Measurements from ENCODE around the gene EML6.

DNA sequence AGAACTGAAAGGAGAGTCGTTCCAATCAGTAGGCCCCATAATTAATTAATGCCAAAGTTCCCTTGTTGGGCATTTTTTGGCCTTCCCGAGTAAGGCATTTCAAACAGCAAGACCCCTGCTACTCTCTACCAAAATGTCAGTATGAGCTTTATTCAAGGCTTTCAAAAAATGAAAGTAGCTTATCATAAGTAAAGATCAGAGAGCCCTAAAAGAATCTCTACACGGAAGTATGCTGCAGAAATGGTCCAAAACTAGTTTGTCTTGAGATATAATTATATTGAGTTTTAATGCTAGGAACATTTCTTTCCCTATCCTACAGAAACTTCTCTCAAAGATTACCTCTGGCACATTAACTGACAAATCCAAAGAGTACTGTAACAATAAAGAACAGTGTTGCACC lies 282.8 kb downstream of the EML6 start:
- TF ChIP-seq, protein P1, sequence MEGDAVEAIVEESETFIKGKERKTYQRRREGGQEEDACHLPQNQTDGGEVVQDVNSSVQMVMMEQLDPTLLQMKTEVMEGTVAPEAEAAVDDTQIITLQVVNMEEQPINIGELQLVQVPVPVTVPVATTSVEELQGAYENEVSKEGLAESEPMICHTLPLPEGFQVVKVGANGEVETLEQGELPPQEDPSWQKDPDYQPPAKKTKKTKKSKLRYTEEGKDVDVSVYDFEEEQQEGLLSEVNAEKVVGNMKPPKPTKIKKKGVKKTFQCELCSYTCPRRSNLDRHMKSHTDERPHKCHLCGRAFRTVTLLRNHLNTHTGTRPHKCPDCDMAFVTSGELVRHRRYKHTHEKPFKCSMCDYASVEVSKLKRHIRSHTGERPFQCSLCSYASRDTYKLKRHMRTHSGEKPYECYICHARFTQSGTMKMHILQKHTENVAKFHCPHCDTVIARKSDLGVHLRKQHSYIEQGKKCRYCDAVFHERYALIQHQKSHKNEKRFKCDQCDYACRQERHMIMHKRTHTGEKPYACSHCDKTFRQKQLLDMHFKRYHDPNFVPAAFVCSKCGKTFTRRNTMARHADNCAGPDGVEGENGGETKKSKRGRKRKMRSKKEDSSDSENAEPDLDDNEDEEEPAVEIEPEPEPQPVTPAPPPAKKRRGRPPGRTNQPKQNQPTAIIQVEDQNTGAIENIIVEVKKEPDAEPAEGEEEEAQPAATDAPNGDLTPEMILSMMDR (optimal IDR thresholded peaks at IDR 0.05 in 1 of 3, IDR thresholded peaks at IDR 0.05 in 1 of 3, conservative IDR thresholded peaks at IDR 0.05 in 1 of 3; ENCODE audit: extremely low read depth in 1 of 3, insufficient read depth in 2 of 3, low read length in 3 of 3), result no peak
- TF ChIP-seq EZH2 (IDR thresholded peaks at IDR 0.05; ENCODE audit: low read length), result no peak

All from keratinocyte (primary cell).